HuH-7 (cell line): ENCODE measurements around the gene FOXO3.
A peak's percentile ranks its signal among the peaks of the same experiment; 100 is the strongest.
"Not testable (repeated sequence)": the region's sequence is repeated elsewhere in the genome, so short reads cannot be mapped to it uniquely, and the experiment has no call there.

Experiments
- DNase-seq: peaks from one replicate; pipeline ENCODE4 v3.0.0; 2011; ENCODE audit warnings: low spot score

FOXO3 gene

GRCh38 chr6:108560463-108561308, at the start of gene FOXO3:
TSS of gene FOXO3 (plus strand) at chr6:108560917. CDS start at chr6:108561209, 292 bp downstream.
- DNase-seq, result peak; percentile 93

DNA sequence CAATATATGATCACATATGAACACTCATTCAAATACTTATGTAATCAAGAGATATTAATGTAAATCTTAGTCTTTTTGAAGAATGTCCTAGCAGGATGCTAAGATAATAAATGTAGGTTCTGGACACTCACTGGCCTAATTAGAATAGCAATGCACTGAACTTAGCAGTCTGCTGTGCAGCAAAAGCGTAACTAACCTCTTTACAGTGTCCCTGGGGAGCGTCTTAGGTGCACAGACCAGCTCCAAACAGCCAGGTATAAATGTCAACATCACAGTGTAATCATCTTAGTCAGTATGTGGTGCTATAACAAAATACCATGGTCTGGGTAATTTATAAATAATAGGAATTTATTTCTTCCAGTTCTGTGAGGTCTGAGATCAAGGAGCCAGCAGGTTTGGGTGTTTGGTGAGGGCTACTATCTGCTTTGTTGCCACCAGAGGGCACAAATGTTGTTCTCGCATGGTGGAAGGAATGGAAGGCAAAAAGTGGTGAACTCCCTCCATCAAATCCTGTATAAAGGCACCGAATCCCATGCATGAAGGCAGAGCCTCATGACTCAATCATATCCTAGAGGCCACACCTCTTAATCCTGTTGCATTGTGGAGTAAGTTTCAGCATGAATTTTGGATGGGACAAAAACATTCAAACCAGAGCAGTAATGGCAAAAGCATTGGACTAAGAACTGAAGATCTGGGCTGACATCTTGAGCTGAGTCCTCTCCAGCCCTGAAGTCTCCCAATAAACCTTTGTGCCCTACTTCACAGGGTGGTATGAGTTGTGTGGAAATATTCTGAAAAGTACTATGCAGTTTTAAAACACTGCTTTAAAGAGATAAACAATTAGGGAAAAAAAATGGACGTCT, 41.8 kb upstream of the FOXO3 start:
- DNase-seq, result peak; percentile 42

DNA sequence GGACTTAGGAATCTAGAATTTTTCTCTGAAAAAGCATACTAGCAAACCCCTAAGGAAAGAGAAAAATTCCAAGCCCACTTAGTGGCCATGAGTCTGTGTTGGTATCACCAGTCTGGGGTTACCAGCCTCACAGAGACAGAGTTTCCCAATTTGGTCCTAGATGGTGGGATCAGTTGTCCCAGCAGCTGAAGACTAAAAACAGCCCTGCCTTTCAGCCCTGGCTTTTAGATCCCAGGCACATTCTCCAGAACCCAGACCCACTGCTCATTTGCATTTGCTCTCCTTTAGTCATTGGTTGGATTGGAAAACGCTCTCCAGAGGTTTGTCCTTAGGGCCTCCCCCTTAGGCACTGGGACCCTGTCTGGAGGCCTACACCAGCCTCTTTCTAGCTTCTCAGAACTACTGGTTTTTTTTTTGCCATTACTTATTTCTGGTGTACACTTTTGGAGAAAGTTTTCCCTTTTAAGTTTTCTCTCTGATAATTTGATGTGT, 39.1 kb upstream of the FOXO3 start:
- no peak for DNase-seq

DNA sequence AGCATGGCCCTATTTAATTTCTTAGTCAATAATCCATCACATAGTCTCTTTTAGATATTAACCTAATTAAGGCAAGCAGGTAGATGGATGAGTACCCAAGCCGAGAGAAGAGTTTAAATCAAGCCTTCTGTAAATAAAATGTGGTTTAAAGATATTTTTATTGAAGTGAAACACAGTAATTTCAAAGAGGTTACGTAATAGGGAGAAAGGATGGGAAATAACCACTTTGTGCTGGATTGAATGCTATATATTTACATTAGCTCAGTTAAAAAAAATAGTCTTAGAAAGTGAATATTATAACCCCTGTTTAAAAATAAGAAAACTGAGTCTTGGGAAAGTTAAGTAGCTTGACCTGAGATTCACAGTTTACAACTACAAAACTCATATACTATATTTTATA, 37.0 kb upstream of the FOXO3 start:
- no peak for DNase-seq

GRCh38 chr6:108524528-108525248, 36.0 kb upstream of the FOXO3 start:
- DNase-seq, result no peak

- peak; percentile 50 for DNase-seq
Observed at GRCh38 chr6:108526739-108527174, 34.0 kb upstream of the FOXO3 start.

GRCh38 chr6:108528878-108529277, 31.8 kb upstream of the FOXO3 start:
- DNase-seq, result no peak

DNA sequence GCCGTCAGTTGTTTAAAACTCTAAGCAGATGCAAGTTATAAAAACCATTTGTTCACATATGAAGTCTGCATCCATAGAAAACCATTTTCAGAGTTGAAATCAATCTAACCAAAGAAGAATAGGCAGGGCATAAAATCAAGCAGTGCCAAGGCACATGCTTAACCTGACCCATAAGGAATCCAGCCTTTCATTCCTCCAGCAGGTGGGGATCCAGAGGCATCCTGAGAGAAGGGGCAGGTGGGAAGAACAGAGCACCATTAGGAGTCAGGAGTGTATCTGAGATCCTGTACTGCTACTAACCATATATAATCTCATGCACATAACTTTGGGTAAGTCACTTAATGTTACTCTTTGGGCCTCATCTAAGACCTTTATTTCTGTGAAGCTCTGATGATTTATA, 29.4 kb upstream of the FOXO3 start:
- DNase-seq, result no peak

DNA sequence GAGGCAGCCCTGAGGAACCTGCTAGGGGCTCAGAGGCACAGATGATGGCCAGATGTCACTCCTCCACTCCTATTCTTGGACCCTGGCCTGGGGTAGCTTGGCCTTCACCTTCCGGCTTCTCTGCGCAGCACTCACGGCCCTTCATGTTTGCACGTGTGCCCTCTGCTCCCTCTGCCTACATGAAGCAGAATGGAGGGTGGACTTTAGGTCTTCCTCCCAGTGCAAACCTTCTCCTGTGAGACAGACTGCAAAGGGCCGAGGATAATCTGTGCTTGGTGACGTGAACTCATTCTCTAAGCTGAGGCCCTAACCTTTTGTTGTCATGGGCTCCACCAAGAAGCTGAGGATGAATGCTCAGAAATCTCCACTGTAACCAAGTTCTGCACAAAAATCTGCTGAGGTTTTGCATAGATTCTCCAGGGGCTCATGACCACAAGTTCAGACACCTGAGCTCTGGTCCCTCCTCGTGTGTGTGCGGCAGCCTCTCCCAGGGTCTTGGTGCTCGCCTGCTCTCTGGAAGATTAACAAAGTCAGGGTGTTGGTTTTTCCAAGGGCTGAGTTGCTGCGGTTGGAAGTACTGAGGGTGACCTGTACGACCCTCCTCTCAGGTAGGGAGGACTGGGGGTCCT, 25.5 kb upstream of the FOXO3 start:
- DNase-seq, result no peak

DNA sequence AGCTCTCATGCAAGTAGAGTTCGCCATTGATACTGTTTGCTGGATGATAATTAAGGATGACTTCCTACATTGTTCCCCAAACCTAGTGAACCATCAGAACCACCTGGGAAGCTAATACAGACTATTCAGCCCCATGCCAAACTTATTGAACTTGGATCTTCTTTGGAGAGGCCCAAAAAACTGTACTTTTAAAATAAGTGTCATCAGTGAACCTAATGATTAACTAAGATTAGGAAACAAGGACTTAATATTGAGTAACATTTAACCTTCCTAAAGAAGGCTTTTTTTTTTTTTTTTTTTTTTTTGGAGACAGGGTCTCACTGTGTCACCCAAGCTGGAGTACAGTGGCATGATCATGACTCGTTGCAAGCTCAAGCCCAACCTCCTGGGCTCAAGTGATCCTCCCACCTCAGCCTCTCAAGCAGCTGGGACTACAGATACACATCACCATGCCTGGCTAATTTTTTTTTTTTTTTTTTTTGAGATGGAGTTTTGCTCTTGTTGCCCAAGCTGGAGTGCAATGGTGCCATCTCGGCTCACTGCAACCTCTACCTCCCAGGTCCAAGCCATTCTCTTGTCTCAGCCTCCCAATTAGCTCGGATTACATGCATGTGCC, 24.7 kb upstream of the FOXO3 start:
- not testable (repeated sequence) for DNase-seq

GRCh38 chr6:108541843-108542759, 18.6 kb upstream of the FOXO3 start:
- DNase-seq, result peak; percentile 47

GRCh38 chr6:108543175-108543940, 17.4 kb upstream of the FOXO3 start:
- no peak for DNase-seq

- no peak for DNase-seq
Observed at GRCh38 chr6:108544606-108545005, 16.1 kb upstream of the FOXO3 start.

DNA sequence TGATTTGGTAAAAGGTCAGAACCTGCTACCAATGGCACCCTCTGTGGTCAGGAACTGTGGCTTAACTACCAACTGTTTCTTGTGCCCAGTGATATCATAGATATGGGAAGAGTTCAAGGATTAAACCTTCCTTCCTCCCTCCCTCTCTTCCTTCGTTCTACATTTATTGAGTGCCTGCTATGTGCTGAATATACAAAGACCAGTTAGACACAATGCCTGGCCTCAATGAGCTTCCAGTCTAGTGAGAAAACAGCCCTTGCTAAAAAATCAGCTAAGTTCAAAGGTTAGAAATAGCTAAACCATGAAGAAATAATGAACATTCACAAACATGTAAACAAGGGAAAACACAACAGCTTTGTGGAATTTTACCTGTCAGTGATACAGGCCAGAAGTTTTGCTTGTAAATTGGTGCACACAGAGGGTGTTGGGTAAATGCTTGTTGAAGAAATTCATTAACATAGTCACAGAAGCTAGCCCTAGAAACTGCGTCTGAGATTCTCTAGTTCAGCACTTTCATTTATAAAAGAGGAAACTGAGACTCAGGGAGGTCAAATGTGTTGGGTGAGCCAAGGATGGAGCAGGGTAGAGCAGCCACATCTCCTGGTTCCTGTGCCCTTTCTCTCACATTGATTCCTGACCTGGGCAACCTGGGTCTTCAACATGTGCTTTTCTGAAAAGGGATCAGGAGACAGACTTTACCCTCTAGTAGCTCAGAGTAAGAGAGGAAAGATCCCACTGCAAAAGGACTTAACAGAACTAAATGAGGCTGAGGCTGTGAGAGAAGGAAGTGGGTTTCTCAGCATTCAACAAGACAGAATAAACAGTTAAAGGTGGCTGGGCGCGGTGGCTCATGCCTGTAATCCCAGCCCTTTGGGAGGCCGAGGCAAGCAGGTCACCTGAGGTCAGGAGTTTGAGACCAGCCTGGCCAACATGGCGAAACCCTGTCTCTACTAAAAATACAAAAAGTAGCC, 14.4 kb upstream of the FOXO3 start:
- DNase-seq, result no peak

- no peak for DNase-seq
Observed at GRCh38 chr6:108549241-108549640, 11.5 kb upstream of the FOXO3 start.

DNA sequence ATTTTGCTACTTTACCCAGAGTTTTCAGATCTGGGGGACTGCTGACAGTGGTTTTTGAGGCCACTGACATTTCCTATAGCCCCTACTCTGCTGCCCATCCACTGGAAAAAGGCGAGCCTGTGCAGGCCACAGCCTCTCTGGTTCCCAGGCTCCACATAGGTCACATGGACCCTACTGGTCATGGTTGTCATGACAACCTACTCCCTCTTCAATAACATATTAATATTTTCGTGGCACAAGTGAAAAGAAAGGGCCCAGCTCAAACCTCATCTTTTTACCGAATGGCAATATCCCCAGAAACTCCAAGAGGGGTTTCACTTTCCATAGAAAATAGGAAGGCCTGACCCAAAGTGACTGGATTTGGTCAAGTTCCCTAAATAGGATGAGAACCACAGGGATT, 11.0 kb upstream of the FOXO3 start:
- no peak for DNase-seq

GRCh38 chr6:108550256-108550655, 10.5 kb upstream of the FOXO3 start:
- DNase-seq, result no peak

GRCh38 chr6:108555399-108556052, 5.2 kb upstream of the FOXO3 start:
- no peak for DNase-seq
